HepG2 (cell line): Measurements from ENCODE around the gene ANKRD44. TPM values are rescaled to one million over a fixed set of nuclear protein-coding genes. Genes with fewer than 3 reads are reported as not detected.

Experiments
- ATAC-seq: fragments of 200-7000 bp; cut with Tn5 transposase; 3 replicates; pipeline ENCODE4 v1.9.1; 2020; ENCODE audit warnings: mild to moderate bottlenecking, moderate library complexity
- BruUV-seq: library from RNA; stranded (reverse); fragments of 400-500 nt; replicated peaks from 2 replicates; lab custom pipeline; 2021; lab: Mats Ljungman, UMichigan
- CTCF ChIA-PET: fragments of 300-600 bp; formaldehyde crosslinking; extraction: SDS; loops from one replicate; lab custom pipeline; 2021; ENCODE audit warnings: low total read pairs, inconsistent platforms, low intra/inter-chr PET ratio; lab: Yijun Ruan, JAX
- POLR2A ChIA-PET: fragments of 350-600 bp; sonication (Branson Sonifier 250); formaldehyde crosslinking; loops from one replicate; lab custom pipeline; 2020; ENCODE audit warnings: antibody characterized with exemption, inconsistent platforms; lab: Yijun Ruan, JAX
- DNase-seq: peaks from one replicate; pipeline ENCODE4 v3.0.0-alpha.2; 2015; ENCODE audit warnings: low spot score
- FAIRE-seq: peaks from 3 replicates; lab custom pipeline; 2011; peaks lifted over from hg19 to GRCh38; lab: Jason Lieb, UNC
- H2AFZ ChIP-seq: one replicate; pipeline ENCODE4 v1.6.1; 2011; ENCODE audit warnings: low read length, inconsistent platforms
- H3K27ac ChIP-seq: fragments of 300-600 bp; 3 replicates; pipeline ENCODE4 v1.8.0; 2011; ENCODE audit warnings: mixed run types, mild to moderate bottlenecking, mixed read lengths, low read length, inconsistent platforms; ENCODE audit not compliant: insufficient read depth; ENCODE audit errors: extremely low read length
- H3K27me3 ChIP-seq, 2 experiments: fragments of 200-600 bp in 1 of 2; 2 replicates in 1 of 2; 3 replicates in 1 of 2; pipeline versions ENCODE4 v1.6.0 to v1.8.0; 2011; ENCODE audit warnings: low read length in 2 of 2, mild to moderate bottlenecking in 2 of 2, moderate library complexity in 2 of 2, inconsistent platforms in 1 of 2; ENCODE audit not compliant: insufficient read depth in 2 of 2, control insufficient read depth in 1 of 2
- H3K36me3 ChIP-seq, 2 experiments: fragments of 200-600 bp in 1 of 2; replicated peaks in 1 of 2; 2 replicates in 1 of 2; 3 replicates in 1 of 2; pipeline versions ENCODE4 v1.5.1 to v1.8.0; 2011; ENCODE audit warnings: low read length in 2 of 2, inconsistent platforms in 1 of 2; ENCODE audit not compliant: insufficient read depth in 2 of 2, control insufficient read depth in 1 of 2
- H3K4me1 ChIP-seq: 2 replicates; pipeline ENCODE4 v1.5.1; 2012; ENCODE audit warnings: low read length, inconsistent platforms; ENCODE audit not compliant: insufficient read depth
- H3K4me2 ChIP-seq: 2 replicates; pipeline ENCODE4 v1.6.0; 2011; ENCODE audit warnings: low read depth, low read length, inconsistent platforms
- H3K4me3 ChIP-seq, 3 experiments: fragments of 200-600 bp in 1 of 3; sonication (generic), shearing (Covaris generic) in 1 of 3; replicated peaks in 1 of 3; 2 replicates each; pipeline ENCODE4 v1.5.1; 2011 to 2016; ENCODE audit warnings: low read length in 3 of 3, inconsistent platforms in 2 of 3, low read depth in 2 of 3, mild to moderate bottlenecking in 2 of 3, control low read depth in 1 of 3, mixed read lengths in 1 of 3; ENCODE audit not compliant: insufficient read depth in 1 of 3
- H3K79me2 ChIP-seq: one replicate; pipeline ENCODE4 v1.6.1; 2011; ENCODE audit warnings: low read length, inconsistent platforms; ENCODE audit not compliant: insufficient read depth
- H3K9ac ChIP-seq: 2 replicates; pipeline ENCODE4 v1.6.0; 2011; ENCODE audit warnings: mild to moderate bottlenecking, low read depth, low read length, inconsistent platforms; ENCODE audit not compliant: insufficient read depth
- H3K9me3 ChIP-seq: 2 replicates; pipeline ENCODE4 v1.5.1; 2012; ENCODE audit warnings: mild to moderate bottlenecking, low read length
- H4K20me1 ChIP-seq: 2 replicates; pipeline ENCODE4 v1.6.0; 2011; ENCODE audit warnings: inconsistent platforms, mild to moderate bottlenecking, low read length, moderate library complexity; ENCODE audit not compliant: insufficient read depth
- ARNT2 ChIP-seq: sonication (generic); formaldehyde crosslinking; IDR thresholded peaks from 2 replicates; pipeline ENCODE4 v1.8.0; 2022; ENCODE audit warnings: mild to moderate bottlenecking, low read depth, missing genetic modification reagents, moderate library complexity
- CBX1 ChIP-seq: IDR thresholded peaks from one replicate; pipeline ENCODE4 v1.6.1; 2016; ENCODE audit warnings: antibody characterized with exemption, low read depth
- HMG20A ChIP-seq: IDR thresholded peaks from 2 replicates; pipeline ENCODE4 v1.6.1; 2016; ENCODE audit warnings: borderline replicate concordance
- MBD4 ChIP-seq: IDR thresholded peaks from 2 replicates; pipeline ENCODE4 v1.6.1; 2012; ENCODE audit warnings: low read length, inconsistent platforms, borderline replicate concordance
- MLLT10 ChIP-seq: sonication (generic); formaldehyde crosslinking; IDR thresholded peaks from 2 replicates; pipeline ENCODE4 v1.4.0; 2020; ENCODE audit warnings: missing genetic modification reagents
- NCOR1 ChIP-seq: fragments of 200-600 bp; sonication (generic); IDR thresholded peaks from 2 replicates; pipeline ENCODE4 v1.7.0; 2017; ENCODE audit warnings: antibody characterized with exemption, low read length, borderline replicate concordance
- PTBP1 ChIP-seq: fragments of 200-400 bp; formaldehyde crosslinking; IDR thresholded peaks from 2 replicates; pipeline ENCODE4 v1.6.1; 2018; ENCODE audit warnings: low read length, low read depth; ENCODE audit not compliant: poor library complexity, severe bottlenecking
- SRSF4 ChIP-seq: fragments of 200-400 bp; formaldehyde crosslinking; IDR thresholded peaks from one replicate; pipeline ENCODE4 v1.6.1; 2018; ENCODE audit warnings: mild to moderate bottlenecking, low read depth, low read length, moderate library complexity; ENCODE audit not compliant: poor library complexity, severe bottlenecking
- TP53 ChIP-seq: sonication (generic); formaldehyde crosslinking; conservative IDR thresholded peaks from 2 replicates; pipeline ENCODE4 v1.4.0; 2020; ENCODE audit warnings: missing genetic modification reagents
- ZGPAT ChIP-seq: IDR thresholded peaks from 2 replicates; pipeline ENCODE4 v1.6.1; 2016; ENCODE audit warnings: mild to moderate bottlenecking
- ZMYM4 ChIP-seq: sonication (generic); formaldehyde crosslinking; IDR thresholded peaks from 2 replicates; pipeline ENCODE4 v1.8.1; 2023; ENCODE audit warnings: mild to moderate bottlenecking, missing genetic modification reagents
- ZNF256 ChIP-seq: sonication (generic); formaldehyde crosslinking; conservative IDR thresholded peaks from 2 replicates; pipeline ENCODE4 v1.4.0; 2020; ENCODE audit warnings: missing genetic modification reagents
- ZNF276 ChIP-seq: sonication (generic); formaldehyde crosslinking; IDR thresholded peaks from 2 replicates; pipeline ENCODE4 v1.4.0; 2020; ENCODE audit warnings: mild to moderate bottlenecking, low read depth, missing genetic modification reagents
- ZNF710 ChIP-seq: sonication (generic); formaldehyde crosslinking; IDR thresholded peaks from 2 replicates; pipeline ENCODE4 v1.5.0; 2020; ENCODE audit warnings: mild to moderate bottlenecking, missing genetic modification reagents, borderline replicate concordance
- WGBS: methylation state at CpG from one replicate; pipeline ENCODE4 v1.1.6; 2017; ENCODE audit warnings: low lambda C conversion rate; 5-methylcytosine and 5-hydroxymethylcytosine counted together
- in situ Hi-C: cut with HindIII; loops from 2 replicates; pipeline ENCODE4 v1.10.0; 2017; ENCODE audit warnings: low pct_unique_long_range_greater_than_20kb; ENCODE audit not compliant: extremely low pct_ligation_motif_present
- intact Hi-C: fragments of 100-400 bp; cut with micrococcal nuclease; formaldehyde crosslinking; loops from one replicate; pipeline ENCODE4 v1.10.0; 2022; ENCODE audit not compliant: unreplicated experiment
- polyA plus RNA-seq, 8 experiments: library from polyadenylated mRNA; depleted of rRNA in 3 of 8; stranded (reverse) in 7 of 8; unstranded in 1 of 8; fragments of >200 nt; fragmentation: Illumina TruSeq in 4 of 8; extraction: Trizol in 4 of 8; gene quantifications; 2 replicates each; pipeline versions ENCODE4 v1.2.1 to v1.2.3, GENCODE V29; 2011 to 2016; ENCODE audit warnings: low read depth in 4 of 8, missing spikeins in 1 of 8, mixed read lengths in 1 of 8; ENCODE audit not compliant: insufficient read depth in 1 of 8
- total RNA-seq, 5 experiments: library from RNA; depleted of rRNA; stranded (reverse); fragments of >200 nt; fragmentation: Illumina TruSeq; extraction: Trizol; gene quantifications; 2 replicates each; pipeline ENCODE4 v1.2.3, GENCODE V29; 2016; ENCODE audit warnings: low read depth in 1 of 5

ANKRD44 gene
- total and polyA plus RNA-seq, 2 of the 13 experiments (the other 11 are each of a cell fraction or from before 2014, with no cell fraction given) = 0.04 to 0.11 TPM

GRCh38 chr2:197030090-197030489 is 280.5 kb downstream of the ANKRD44 start:
- H2AFZ ChIP-seq = no peak overlapping the region
- no peaks in the 10 kb centered on the region for H3K79me2 ChIP-seq
- 3% methylated on average over 3 of the region's 3 CpGs for WGBS
- H3K4me3 ChIP-seq = no peak overlapping the region
- no peaks in the 10 kb centered on the region for H3K4me1 ChIP-seq
- no peaks in the 10 kb centered on the region for H4K20me1 ChIP-seq
- no peak for ATAC-seq
- H3K9me3 ChIP-seq = no peaks in the 10 kb centered on the region
- in situ Hi-C loops = no loop called here
- no TSS peak for BruUV-seq
- H3K9ac ChIP-seq = no peak overlapping the region
- TF ChIP-seq HMG20A (CRISPR knock-in tag) = no peak
- no peak for TF ChIP-seq TP53
- TF ChIP-seq, all 625 proteins: peak for 0
- no peak overlapping the region for H3K4me2 ChIP-seq
- CTCF ChIA-PET = no interaction called here
- intact Hi-C loops = no loop called here
- FAIRE-seq (no peak), DNase-seq (no peak)
- no peak overlapping the region for H3K27ac ChIP-seq
- POLR2A ChIA-PET = no interaction called here
- H3K36me3 ChIP-seq = no peaks in the 10 kb centered on the region
- H3K27me3 ChIP-seq = no peaks in the 10 kb centered on the region

GRCh38 chr2:197028633-197029032 is 281.9 kb downstream of the ANKRD44 start:
- H3K79me2 ChIP-seq = no peaks in the 10 kb centered on the region
- DNase-seq = no peak
- no peak overlapping the region for H3K27ac ChIP-seq
- no peak overlapping the region for H2AFZ ChIP-seq
- no peak overlapping the region for H3K4me3 ChIP-seq
- ChIA-PET POLR2A (interaction anchor here (0.6 kb wide), 1 partner anchor 33 kb away, joined by 3 read pairs; no protein-coding TSS in a partner anchor), CTCF (no interaction called here)
- no peaks in the 10 kb centered on the region for H4K20me1 ChIP-seq
- in situ Hi-C loops = no loop called here
- 17% methylated on average over 3 of the region's 3 CpGs for WGBS
- no peak overlapping the region for H3K9ac ChIP-seq
- no peaks in the 10 kb centered on the region for H3K4me1 ChIP-seq
- no peak for ATAC-seq
- BruUV-seq = no TSS peak
- H3K9me3 ChIP-seq = no peaks in the 10 kb centered on the region
- intact Hi-C loops = no loop called here
- H3K27me3 ChIP-seq = no peaks in the 10 kb centered on the region
- H3K4me2 ChIP-seq = no peak overlapping the region
- no peaks in the 10 kb centered on the region for H3K36me3 ChIP-seq
- no peak for FAIRE-seq
- TF ChIP-seq ZNF276 (no peak), ZNF256 (no peak), ZGPAT (CRISPR knock-in tag) (no peak), MBD4 (no peak), ZMYM4 (CRISPR knock-in tag) (no peak), PTBP1 (no peak), ZNF710 (CRISPR knock-in tag) (no peak), CBX1 (no peak), MLLT10 (no peak), SRSF4 (no peak), NCOR1 (no peak), ARNT2 (CRISPR knock-in tag) (no peak)
